Spleen (tissue), 11 donors: ENCODE measurements around the gene CDH13. TPM values are rescaled to one million over a fixed set of nuclear protein-coding genes. Genes with fewer than 3 reads are reported as not detected.

ENCODE experiments used
- DNase-seq: peaks from one replicate; pipeline ENCODE4 v3.0.0-alpha.2; 2020
- H3K27ac ChIP-seq, 8 donors: fragments of 200-600 bp; sonication (generic) in 7 of 8; 1 replicate in 4 of 8; 2 replicates in 4 of 8; pipeline versions ENCODE4 v1.5.0 to v1.8.0; 2016 to 2021; ENCODE audit warnings: inconsistent platforms in 4 of 8, mild to moderate bottlenecking in 4 of 8, moderate library complexity in 1 of 8
- H3K27me3 ChIP-seq, 7 donors: fragments of 200-600 bp; sonication (generic) in 6 of 7; replicated peaks in 1 of 7; 1 replicate in 4 of 7; 2 replicates in 3 of 7; pipeline versions ENCODE4 v1.5.0 to v1.8.0; 2016 to 2021; ENCODE audit warnings: inconsistent platforms in 3 of 7, mild to moderate bottlenecking in 1 of 7
- H3K36me3 ChIP-seq, 6 donors: fragments of 200-600 bp; sonication (generic) in 5 of 6; 1 replicate in 4 of 6; 2 replicates in 2 of 6; pipeline versions ENCODE4 v1.5.0 to v1.8.0; 2016 to 2021; ENCODE audit warnings: inconsistent platforms in 2 of 6
- H3K4me1 ChIP-seq, 6 donors: fragments of 200-600 bp; sonication (generic) in 5 of 6; 1 replicate in 3 of 6; 2 replicates in 3 of 6; pipeline versions ENCODE4 v1.5.0 to v1.8.0; 2016 to 2021; ENCODE audit warnings: inconsistent platforms in 3 of 6
- H3K4me3 ChIP-seq, 8 donors: fragments of 200-600 bp; sonication (generic) in 7 of 8; 1 replicate in 4 of 8; 2 replicates in 4 of 8; pipeline versions ENCODE4 v1.5.0 to v1.8.0; 2016 to 2021; ENCODE audit warnings: inconsistent platforms in 4 of 8, mild to moderate bottlenecking in 4 of 8, moderate library complexity in 2 of 8
- H3K9me3 ChIP-seq, 8 donors: fragments of 200-600 bp; sonication (generic) in 7 of 8; 1 replicate in 4 of 8; 2 replicates in 4 of 8; pipeline versions ENCODE4 v1.5.0 to v1.8.0; 2016 to 2021; ENCODE audit warnings: inconsistent platforms in 4 of 8
- POLR2A ChIP-seq, 3 donors: fragments of 450-650 bp; IDR thresholded peaks; one replicate each; pipeline ENCODE4 v1.5.1; 2017; ENCODE audit warnings: antibody characterized with exemption in 3 of 3, mild to moderate bottlenecking in 1 of 3
- POLR2AphosphoS5 ChIP-seq, 3 donors: sonication (generic); formaldehyde crosslinking; IDR thresholded peaks; one replicate each; pipeline ENCODE4 v1.5.1; 2017; ENCODE audit warnings: antibody characterized with exemption in 3 of 3
- WGBS, 5 donors: extraction: QIAGEN DNeasy Blood & Tissue Kit in 3 of 5; methylation state at CpG; one replicate each; pipeline versions ENCODE4 v1.1.5 to v1.1.7; 2013 to 2018; 5-methylcytosine and 5-hydroxymethylcytosine counted together
- intact Hi-C: fragments of 100-400 bp; cut with DNase I; formaldehyde crosslinking; loops from one replicate; pipeline ENCODE4 v1.15.0; 2023; ENCODE audit warnings: low total_unique reads
- polyA plus RNA-seq, 3 donors: library from polyadenylated mRNA; stranded (reverse); fragments of 200-250 nt; gene quantifications; one replicate each; pipeline ENCODE4 v1.2.1, GENCODE V29; 2013
- total RNA-seq, 7 donors: library from RNA; depleted of rRNA in 3 of 7; stranded (reverse); fragments of >200 nt in 3 of 7; fragmentation: NEBNext Ultra II Directional in 4 of 7; extraction: Animal tissue kit (Norgen Biotek cat#: 25700) in 4 of 7; gene quantifications; one replicate each; pipeline versions ENCODE4 v1.1.0 to v1.2.1, GENCODE V29; 2016 to 2021
- TF ChIP-seq, protein P1 (sequence below), 11 experiments: fragments of 200-600 bp in 7 of 11; fragments of 450-650 bp in 4 of 11; sonication (generic) in 4 of 11; IDR thresholded peaks in 8 of 11; conservative IDR thresholded peaks in 3 of 11; 1 replicate in 7 of 11; 2 replicates in 4 of 11; pipeline versions ENCODE4 v1.4.0 to v1.8.0; 2016 to 2021; ENCODE audit warnings: antibody characterized with exemption in 11 of 11, inconsistent platforms in 4 of 11, mild to moderate bottlenecking in 1 of 11
- donor health status: healthy with polysubstance abuse.
- donor health status: DM: no; HTN: no; CAD: no; lungs with moderate emphysema.
- donor health status: DM: no; HTN: no; CAD: no.
- donor health status: Bipolar disorder and iron deficiency.
- donor health status: healthy.
- donor health status: DM: no; HTN: no; CAD: no.
- donor health status: DM: yes; HTN: yes; CAD: no.

Gene CDH13
- total and polyA plus RNA-seq, 10 donors = 0.13 to 4.6 (median 1.1) TPM

DNA sequence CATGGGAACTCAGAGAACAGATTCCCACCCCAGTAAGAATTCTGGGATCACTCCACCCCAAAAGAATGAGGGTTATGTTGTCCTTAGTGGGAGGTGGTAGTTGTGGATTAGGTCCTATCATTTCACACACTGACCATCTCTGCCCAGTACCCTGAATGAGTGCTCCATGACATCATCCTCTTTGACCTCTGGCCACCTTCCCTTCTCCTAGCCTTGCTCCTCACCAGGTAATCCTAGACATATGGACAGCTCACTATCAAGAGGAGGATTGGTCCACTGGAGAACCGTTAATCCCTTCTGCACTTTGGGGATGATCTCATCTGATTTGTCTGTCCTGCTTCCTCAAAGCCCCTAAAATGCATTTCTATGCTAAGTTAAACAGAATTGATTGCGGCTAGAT lies 642.8 kb downstream of the CDH13 start:
- H3K4me3 ChIP-seq = no peak overlapping the region
- WGBS, 5 donors = 54 to 84% (median 75%) methylated on average over 2 of the region's 2 CpGs
- TF ChIP-seq POLR2A (IDR thresholded peaks at IDR 0.05) (no peak), POLR2AphosphoS5 (IDR thresholded peaks at IDR 0.05) (no peak)
- TF ChIP-seq, protein P1, sequence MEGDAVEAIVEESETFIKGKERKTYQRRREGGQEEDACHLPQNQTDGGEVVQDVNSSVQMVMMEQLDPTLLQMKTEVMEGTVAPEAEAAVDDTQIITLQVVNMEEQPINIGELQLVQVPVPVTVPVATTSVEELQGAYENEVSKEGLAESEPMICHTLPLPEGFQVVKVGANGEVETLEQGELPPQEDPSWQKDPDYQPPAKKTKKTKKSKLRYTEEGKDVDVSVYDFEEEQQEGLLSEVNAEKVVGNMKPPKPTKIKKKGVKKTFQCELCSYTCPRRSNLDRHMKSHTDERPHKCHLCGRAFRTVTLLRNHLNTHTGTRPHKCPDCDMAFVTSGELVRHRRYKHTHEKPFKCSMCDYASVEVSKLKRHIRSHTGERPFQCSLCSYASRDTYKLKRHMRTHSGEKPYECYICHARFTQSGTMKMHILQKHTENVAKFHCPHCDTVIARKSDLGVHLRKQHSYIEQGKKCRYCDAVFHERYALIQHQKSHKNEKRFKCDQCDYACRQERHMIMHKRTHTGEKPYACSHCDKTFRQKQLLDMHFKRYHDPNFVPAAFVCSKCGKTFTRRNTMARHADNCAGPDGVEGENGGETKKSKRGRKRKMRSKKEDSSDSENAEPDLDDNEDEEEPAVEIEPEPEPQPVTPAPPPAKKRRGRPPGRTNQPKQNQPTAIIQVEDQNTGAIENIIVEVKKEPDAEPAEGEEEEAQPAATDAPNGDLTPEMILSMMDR (IDR thresholded peaks at IDR 0.05 in 8 of 11, conservative IDR thresholded peaks at IDR 0.05 in 3 of 11) = no peak
- peaks cover 0 to 29% (median 0%) of the 10 kb centered on the region in 7 donors for H3K27me3 ChIP-seq
- intact Hi-C loops = no loop called here
- no peak overlapping the region for H3K27ac ChIP-seq
- H3K36me3 ChIP-seq = no peaks in the 10 kb centered on the region
- H3K9me3 ChIP-seq = no peaks in the 10 kb centered on the region
- no peak for DNase-seq
- H3K4me1 ChIP-seq = no peaks in the 10 kb centered on the region

- Histone ChIP-seq H3K27me3 (peaks cover 0 to 29% (median 0%) of the 10 kb centered on the region in 7 donors), H3K9me3 (no peaks in the 10 kb centered on the region), H3K27ac (no peak overlapping the region), H3K4me1 (no peaks in the 10 kb centered on the region), H3K4me3 (no peak overlapping the region), H3K36me3 (no peaks in the 10 kb centered on the region)
- intact Hi-C loops = no loop called here
- 64 to 83% (median 74%) methylated on average over 4 of the region's 4 CpGs for WGBS, 5 donors
- DNase-seq = no peak
- no peak for TF ChIP-seq POLR2AphosphoS5 (IDR thresholded peaks at IDR 0.05)
- TF ChIP-seq, protein P1 (IDR thresholded peaks at IDR 0.05 in 8 of 11, conservative IDR thresholded peaks at IDR 0.05 in 3 of 11) = no peak
- no peak for TF ChIP-seq POLR2A (IDR thresholded peaks at IDR 0.05)
Measured at GRCh38 chr16:83270061-83270460, 643.3 kb downstream of the CDH13 start.

DNA sequence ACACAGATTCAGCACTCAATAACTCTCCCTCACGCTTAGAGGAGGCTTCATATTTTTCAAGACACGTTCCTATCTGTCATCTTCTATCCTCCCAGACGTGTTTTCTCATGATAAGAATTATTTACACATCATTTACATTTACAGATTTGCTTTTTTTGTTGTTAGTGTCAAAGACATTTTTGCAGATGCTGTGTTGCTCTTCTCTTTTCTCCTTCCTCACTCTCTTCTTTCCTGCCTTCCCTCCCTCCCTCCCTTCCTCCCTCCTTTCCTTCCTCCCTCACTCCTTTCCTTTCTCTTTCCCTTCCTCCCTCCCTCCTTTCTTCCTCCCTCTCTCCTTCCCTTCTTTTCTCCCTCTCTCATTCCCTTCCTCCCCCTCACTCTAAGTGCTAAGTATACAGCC lies 643.9 kb downstream of the CDH13 start:
- WGBS, 5 donors = 54 to 76% (median 57%) methylated on average over 3 of the region's 3 CpGs
- TF ChIP-seq POLR2AphosphoS5 (IDR thresholded peaks at IDR 0.05) (no peak), POLR2A (IDR thresholded peaks at IDR 0.05) (no peak)
- TF ChIP-seq, protein P1 (IDR thresholded peaks at IDR 0.05 in 8 of 11, conservative IDR thresholded peaks at IDR 0.05 in 3 of 11) = no peak
- no peak overlapping the region for H3K4me3 ChIP-seq
- intact Hi-C loops = no loop called here
- H3K36me3 ChIP-seq = no peaks in the 10 kb centered on the region
- H3K27me3 ChIP-seq = peaks cover 0 to 29% (median 0%) of the 10 kb centered on the region in 7 donors
- DNase-seq = no peak
- H3K4me1 ChIP-seq = no peaks in the 10 kb centered on the region
- no peaks in the 10 kb centered on the region for H3K9me3 ChIP-seq
- H3K27ac ChIP-seq = no peak overlapping the region

- H3K27me3 ChIP-seq = peaks cover 0 to 24% (median 0%) of the 10 kb centered on the region in 7 donors
- no peak overlapping the region for H3K27ac ChIP-seq
- H3K4me1 ChIP-seq = no peaks in the 10 kb centered on the region
- 36 to 77% (median 44%) methylated on average over 2 of the region's 2 CpGs for WGBS, 5 donors
- H3K4me3 ChIP-seq = no peak overlapping the region
- H3K9me3 ChIP-seq = no peaks in the 10 kb centered on the region
- H3K36me3 ChIP-seq = no peaks in the 10 kb centered on the region
- intact Hi-C loops = no loop called here
- TF ChIP-seq POLR2A (IDR thresholded peaks at IDR 0.05) (no peak), POLR2AphosphoS5 (IDR thresholded peaks at IDR 0.05) (no peak)
- TF ChIP-seq, protein P1 (IDR thresholded peaks at IDR 0.05 in 8 of 11, conservative IDR thresholded peaks at IDR 0.05 in 3 of 11) = no peak
- no peak for DNase-seq
Measured at GRCh38 chr16:83271123-83271522, 644.4 kb downstream of the CDH13 start.
